ENCODE results near the gene IMP3. TPM values are rescaled to one million over a fixed set of nuclear protein-coding genes. Genes with fewer than 3 reads are reported as not detected.

Gene IMP3
- total and polyA plus RNA-seq, 2 donors (not counting 3 experiments of a cell fraction or from before 2014, with no cell fraction given): 41.3 to 64.0 TPM

DNA sequence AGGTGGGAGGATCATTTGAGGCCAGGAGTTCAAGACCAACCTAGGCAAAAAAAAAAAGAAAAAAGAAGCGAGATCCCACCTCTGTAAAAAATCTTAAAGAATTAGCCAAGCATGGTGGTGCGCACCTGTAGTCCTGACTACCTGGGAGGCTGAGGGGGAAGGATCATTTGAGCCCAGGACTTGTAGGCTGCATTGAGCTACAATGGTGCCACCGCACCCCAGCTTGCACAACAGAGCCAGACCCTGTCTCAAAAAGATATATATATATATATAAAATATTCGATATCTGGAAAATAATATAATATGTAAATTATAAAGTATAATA lies 1.1 kb upstream of the IMP3 start:
- Histone ChIP-seq H3K9me1 (replicated peaks; ENCODE audit: control insufficient read depth, extremely low read depth, insufficient read depth, low read length) (no peaks in the 10 kb centered on the region), H3K4me1 (ENCODE audit: control insufficient read depth, extremely low read depth, insufficient read depth, low read length) (peaks cover 23% of the 10 kb centered on the region), H3K79me2 (ENCODE audit: control insufficient read depth, insufficient read depth, low read length) (peaks cover 10% of the 10 kb centered on the region), H3K27ac (ENCODE audit: insufficient read depth, low read depth, low read length) (no peak overlapping the region), H4K20me1 (replicated peaks; ENCODE audit: control insufficient read depth, extremely low read depth, insufficient read depth, low read length) (no peaks in the 10 kb centered on the region), H3K27me3 (ENCODE audit: control insufficient read depth in 2 of 2, insufficient read depth in 2 of 2, low read length in 2 of 2) (no peaks in the 10 kb centered on the region), H3K4me3 (replicated peaks in 1 of 3; ENCODE audit: insufficient read depth in 1 of 3, low read depth in 1 of 3, low read length in 3 of 3) (no peak overlapping the region), H3K9ac (replicated peaks; ENCODE audit: extremely low read depth, insufficient read depth, low read length) (no peak overlapping the region), H3K4me2 (ENCODE audit: insufficient read depth, low read length) (no peak overlapping the region), H3K36me3 (ENCODE audit: control insufficient read depth in 2 of 2, extremely low read depth in 1 of 2, insufficient read depth in 2 of 2, low read length in 2 of 2) (no peaks in the 10 kb centered on the region), H2AFZ (ENCODE audit: low read depth, low read length) (no peak overlapping the region), H3K9me3 (replicated peaks; ENCODE audit: control insufficient read depth, insufficient read depth, low read length) (no peaks in the 10 kb centered on the region)
- dilution Hi-C loops (cut with MboI; ENCODE audit: extremely low pct_ligation_motif_present, low sequenced_read_pairs): no loop called here
- no peak for TF ChIP-seq EZH2 (IDR thresholded peaks at IDR 0.05; ENCODE audit: borderline replicate concordance, low read depth, low read length, severe bottlenecking)
- TF ChIP-seq, protein P1, sequence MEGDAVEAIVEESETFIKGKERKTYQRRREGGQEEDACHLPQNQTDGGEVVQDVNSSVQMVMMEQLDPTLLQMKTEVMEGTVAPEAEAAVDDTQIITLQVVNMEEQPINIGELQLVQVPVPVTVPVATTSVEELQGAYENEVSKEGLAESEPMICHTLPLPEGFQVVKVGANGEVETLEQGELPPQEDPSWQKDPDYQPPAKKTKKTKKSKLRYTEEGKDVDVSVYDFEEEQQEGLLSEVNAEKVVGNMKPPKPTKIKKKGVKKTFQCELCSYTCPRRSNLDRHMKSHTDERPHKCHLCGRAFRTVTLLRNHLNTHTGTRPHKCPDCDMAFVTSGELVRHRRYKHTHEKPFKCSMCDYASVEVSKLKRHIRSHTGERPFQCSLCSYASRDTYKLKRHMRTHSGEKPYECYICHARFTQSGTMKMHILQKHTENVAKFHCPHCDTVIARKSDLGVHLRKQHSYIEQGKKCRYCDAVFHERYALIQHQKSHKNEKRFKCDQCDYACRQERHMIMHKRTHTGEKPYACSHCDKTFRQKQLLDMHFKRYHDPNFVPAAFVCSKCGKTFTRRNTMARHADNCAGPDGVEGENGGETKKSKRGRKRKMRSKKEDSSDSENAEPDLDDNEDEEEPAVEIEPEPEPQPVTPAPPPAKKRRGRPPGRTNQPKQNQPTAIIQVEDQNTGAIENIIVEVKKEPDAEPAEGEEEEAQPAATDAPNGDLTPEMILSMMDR (IDR thresholded peaks at IDR 0.05; ENCODE audit: extremely low read depth in 1 of 2, insufficient read depth in 1 of 2, low read depth in 1 of 2, low read length in 2 of 2): no peak
- TF ChIP-seq FOS (IDR thresholded peaks at IDR 0.05; ENCODE audit: borderline replicate concordance, insufficient read depth, low read length): no peak
- no peak for TF ChIP-seq MYC (IDR thresholded peaks at IDR 0.05; ENCODE audit: low read depth, low read length)
- TF ChIP-seq POLR2A (IDR thresholded peaks at IDR 0.05; ENCODE audit: low read depth, low read length): no peak
- TF ChIP-seq POLR2AphosphoS5 (IDR thresholded peaks at IDR 0.05; ENCODE audit: insufficient read depth, low read depth, low read length): no peak
- TF ChIP-seq JUN (IDR thresholded peaks at IDR 0.05; ENCODE audit: borderline replicate concordance, insufficient read depth, insufficient read length, low read depth): no peak
- DNase-seq (ENCODE audit: low read depth, low spot score): no peak
- ChIA-PET CTCF (interaction anchor here (0.7 to 4.3 kb wide), 8 partner anchors 14 to 273 kb away, joined by 3 to 65 read pairs (median 8); no protein-coding TSS in a partner anchor), POLR2A (interaction anchor here (1.7 kb wide), 1 partner anchor 273 kb away, joined by 4 read pairs; the partner anchor contains the start of gene MAN2C1)
- FAIRE-seq: no peak
- BruUV-seq (replicated peaks): no TSS peak
- intact Hi-C loops (cut with micrococcal nuclease): loop anchor here (2.0 kb wide), 1 partner anchor 272 kb away; the partner anchor contains the start of gene MAN2C1

All from endothelial cell of umbilical vein (primary cell).